Left renal pelvis (tissue), 4 donors: ENCODE data around the gene GRAMD4. TPM values are rescaled to one million over a fixed set of nuclear protein-coding genes. Genes with fewer than 3 reads are reported as not detected.

Experiments used
- DNase-seq, 4 donors: peaks; one replicate each; pipeline ENCODE4 v3.0.0-alpha.2; 2013; ENCODE audit warnings: low read depth in 4 of 4, low spot score in 3 of 4
- polyA plus RNA-seq, 4 donors: library from polyadenylated mRNA; unstranded; fragments of 120-200 nt; gene quantifications; one replicate each; pipeline ENCODE4 v1.2.1, GENCODE V29; 2013; ENCODE audit not compliant: insufficient read length in 4 of 4

GRAMD4 gene
- polyA plus RNA-seq, 4 donors: 21.8 to 25.6 (median 23.5) TPM

DNA sequence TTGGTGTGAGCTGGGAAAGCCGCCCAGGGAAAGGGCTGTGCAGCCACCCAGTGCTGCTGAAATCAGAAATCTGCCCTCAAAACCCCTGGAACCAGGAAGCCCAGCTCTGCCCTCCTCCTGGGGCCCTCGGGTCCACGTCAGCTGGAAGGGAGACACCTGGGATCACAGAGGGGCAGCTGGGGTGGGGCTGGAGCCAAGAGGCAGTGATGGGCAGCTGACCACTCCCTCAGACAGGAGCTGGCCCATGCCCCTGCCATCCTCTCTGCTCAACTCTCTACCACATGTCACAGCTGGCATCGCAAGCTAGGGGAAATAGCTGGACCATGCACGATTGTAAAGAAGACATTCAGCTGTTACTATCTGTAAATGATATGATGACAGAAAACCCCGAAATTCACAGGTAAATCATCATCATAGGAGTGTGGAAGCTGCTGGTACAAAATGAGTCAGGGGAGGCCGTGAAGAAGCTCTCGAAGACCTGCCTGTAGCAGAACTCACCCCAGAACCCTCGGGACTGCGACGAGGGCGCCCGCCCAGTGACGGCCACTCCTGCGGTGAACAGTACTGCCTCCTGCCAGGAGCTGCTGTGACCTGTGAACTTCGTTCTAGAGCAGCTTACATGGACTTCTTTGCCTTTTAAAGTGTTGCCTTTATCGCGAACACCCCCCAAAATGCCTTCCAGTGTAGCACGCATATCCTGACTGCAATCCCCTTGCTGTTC lies 62.0 kb downstream of the GRAMD4 start:
- DNase-seq: no peak

DNA sequence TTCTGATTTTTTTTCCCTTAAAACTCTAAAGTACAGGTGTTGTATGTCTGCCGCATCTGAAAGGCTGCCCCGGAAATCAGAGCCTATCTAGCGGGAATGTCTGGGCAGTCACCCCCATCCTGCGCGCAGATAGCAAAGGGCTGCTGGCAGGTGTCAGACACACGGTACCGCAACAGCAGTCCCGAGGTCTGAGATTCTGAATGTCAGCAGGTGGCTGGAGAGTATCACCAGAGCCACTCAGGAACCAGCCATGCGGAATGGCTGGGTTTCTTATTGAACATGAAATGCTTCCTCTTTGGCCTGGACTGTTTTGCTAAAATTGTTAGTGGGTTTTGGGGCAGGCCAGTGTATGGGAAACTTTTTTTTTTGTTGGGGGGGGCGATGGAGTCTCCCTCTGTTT lies 64.5 kb downstream of the GRAMD4 start:
- no peak for DNase-seq

DNA sequence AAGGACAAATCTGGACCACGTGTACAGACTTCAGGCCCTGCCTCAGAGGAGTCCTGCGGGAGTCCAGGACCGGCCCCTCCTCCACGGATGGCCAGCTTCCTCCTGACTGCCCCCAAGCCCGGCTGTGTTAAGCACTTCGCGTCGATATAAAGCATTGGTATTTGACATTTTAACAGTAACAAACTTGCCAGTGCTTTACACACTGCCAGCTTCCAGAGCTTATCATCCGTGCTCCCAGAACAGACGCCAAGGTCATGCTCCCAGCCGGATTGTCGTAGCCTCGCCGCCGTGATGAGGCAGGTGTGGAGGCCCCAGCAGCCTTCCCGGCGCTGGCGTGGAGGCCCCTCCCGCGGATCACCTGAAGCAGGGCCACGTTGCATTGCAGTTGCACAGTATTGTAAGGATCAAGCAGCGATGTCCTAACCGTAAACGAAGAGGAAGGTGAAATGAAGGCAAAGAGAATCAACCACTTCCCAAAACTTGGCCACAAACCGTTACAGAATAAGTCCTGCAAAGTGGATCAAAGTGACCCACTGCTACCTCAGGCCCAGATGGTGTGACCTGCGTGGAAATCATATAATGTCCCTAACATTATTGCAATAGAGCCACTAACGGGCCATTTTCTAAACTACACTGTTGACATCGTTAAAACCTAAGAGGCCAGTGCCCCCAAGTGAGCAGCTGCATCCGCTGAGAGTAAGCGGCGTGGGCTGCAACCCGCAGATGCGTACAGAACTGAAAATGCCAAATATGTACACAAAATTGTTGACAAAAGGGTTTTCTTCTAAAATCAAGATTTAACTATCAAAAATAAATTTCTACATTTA lies 66.2 kb downstream of the GRAMD4 start:
- DNase-seq: no peak

DNA sequence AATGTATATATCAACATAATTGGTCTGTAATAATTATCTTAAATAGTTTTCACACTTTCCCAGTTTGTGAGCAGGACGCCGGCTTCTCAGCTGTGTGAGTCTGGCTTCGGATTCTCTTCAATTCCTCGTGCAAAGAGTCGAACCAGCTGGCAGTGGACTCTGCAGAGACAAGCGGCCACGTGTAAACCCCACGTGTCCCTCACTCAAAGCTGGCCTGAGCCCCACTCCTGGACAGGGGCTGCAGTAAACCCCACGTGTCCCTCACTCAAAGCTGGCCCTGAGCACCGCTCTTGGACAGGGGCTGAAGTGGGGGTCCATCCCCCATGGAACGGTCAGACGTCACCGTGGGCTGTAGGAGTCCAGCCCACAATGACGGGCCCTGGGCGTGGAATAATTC lies 66.9 kb downstream of the GRAMD4 start:
- no peak for DNase-seq

DNA sequence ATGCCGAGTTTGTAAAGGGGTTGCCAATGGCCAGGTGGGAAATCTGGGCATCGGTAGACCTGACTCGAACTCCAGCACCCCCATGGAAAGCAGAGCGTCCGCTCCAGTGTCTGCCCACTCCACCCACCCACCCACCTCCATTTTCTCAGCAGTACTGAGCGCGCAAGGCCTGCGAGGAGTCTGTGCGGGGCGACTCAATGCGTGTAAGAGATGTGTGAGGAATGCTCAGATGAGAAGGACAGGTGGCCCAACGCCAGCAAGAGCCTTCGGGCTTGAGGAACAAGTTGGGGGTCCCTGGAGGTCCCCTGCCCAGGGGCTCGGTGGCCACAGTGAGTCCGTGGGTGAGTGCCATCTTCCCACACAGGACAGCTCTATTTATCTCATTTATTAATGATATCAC lies 67.3 kb downstream of the GRAMD4 start:
- no peak for DNase-seq

DNA sequence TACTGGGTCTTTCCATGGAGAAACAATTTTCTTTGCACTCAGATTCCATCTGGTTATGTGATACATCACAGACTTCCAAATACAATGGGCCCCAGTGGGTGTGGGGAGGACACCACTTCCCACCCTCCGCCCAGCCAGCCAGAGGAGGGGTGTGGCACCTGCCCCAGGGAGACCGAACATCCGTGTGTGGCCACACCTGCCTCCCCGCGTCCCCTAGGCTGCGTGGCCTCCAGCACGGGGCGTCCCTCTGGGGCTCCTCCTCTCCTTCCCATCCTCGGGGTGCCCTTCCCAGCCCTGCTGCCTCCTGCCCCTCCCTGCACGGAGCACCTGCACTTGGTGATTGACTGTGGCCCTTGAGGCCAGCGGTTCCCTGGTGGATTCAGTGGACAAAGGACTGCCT lies 68.8 kb downstream of the GRAMD4 start:
- DNase-seq: no peak

DNA sequence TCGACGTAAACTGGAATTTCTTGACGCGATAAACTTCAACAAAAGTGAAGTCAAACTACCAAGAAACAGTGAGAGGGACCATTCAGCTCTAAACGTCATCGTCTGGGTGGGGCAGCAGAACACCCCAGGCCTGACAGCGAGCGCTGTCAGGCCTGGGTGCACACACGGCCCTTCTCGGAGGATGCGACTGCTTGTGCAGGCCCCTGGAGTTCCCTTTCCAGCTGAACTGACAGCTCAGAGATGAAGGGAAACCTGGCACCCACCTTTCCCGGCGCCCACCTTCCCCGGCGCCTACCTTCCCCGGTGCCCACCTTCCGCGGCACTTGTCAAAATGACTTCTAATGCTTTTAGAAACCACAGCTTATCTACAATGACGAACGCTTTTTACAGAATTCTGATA lies 70.0 kb downstream of the GRAMD4 start:
- DNase-seq: no peak

DNA sequence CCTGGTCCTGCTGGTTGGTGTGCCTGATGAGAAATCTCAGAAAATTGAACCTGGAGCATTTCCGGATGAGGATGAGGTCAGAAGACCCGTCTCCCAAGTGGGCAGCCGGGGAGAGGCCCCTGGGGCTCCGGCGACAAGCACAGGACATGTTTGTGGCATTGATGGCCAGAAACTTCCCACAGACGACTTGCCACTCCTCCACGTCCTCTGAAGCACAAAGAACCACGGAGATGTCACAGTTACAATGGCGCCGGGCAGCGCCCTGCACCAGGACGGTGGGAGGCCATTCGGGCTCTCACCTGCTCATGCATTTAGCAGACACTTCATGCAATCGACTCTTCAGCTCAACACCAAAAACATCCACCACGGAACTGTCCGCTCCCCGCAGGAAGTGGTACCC lies 71.4 kb downstream of the GRAMD4 start:
- DNase-seq: no peak

DNA sequence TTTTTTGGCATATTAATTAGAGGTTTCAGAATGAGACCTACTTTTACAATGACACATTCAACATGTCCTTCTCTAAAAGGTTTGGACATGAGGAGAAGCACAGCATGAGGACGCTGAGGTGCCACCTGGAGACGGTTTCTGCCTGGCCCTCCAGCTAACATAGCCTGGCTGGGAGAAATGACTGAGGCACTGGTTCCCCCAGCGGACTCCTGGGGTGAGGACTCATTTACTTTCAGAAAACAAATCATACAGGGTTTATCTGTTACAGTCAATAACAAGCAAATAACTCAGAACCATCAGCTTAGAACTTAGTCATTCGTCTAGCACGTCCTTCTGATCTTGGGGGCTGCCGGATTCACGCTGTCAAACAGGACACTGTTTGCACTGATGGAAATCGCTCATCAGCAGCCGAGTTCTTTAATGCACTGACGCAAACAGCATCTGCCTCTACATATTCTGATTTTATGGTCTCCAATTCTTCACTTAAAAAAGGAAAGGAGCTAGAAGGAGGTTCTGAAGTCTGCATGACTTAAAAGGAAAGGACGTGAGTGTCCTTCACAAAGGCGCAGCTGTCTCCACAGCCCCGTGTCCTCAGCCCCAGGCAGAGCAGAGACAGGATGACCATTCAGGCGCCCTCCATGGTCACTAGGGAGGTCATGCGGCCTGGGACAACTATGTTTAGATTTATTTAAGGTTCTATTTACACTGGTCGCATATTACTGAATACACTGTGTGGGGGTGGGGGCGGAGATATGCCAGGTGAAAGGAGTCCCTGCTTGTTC lies 73.6 kb downstream of the GRAMD4 start:
- no peak for DNase-seq

DNA sequence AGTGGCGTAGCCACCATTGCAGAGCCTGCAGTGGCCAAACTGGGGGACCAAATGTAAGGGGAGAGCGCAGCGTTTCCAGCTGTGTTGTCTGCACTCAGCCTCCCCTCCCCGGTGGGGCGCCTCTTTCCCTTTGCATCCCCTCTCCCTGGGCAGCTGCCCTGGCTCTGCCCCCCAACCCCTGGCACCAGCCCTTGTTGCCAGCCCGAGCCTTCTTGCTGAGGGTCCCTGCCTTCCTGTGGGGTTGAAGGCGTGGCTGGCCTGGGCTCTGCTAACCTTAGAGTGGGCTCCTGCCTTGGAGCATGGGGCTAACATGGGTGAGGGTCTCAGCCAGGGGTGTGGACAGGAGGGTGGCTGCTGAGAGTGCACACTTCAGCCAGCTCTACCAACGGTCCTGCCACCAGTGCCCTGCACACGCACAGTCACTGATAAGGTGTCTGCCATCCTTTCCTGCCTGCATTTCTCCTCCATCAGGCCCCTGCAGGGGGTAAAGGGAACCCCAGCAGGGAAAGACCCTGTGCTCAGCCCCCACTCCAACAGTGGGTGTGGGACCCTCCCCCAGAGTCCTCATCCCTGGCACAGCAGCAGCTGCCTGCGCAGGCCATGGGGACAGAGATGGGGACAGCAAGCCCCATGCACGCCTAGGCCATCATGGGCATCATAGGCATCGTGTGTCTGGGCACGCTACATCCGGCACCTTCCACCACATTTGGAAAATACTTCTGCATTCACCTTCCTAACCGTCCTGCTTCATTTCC lies 74.4 kb downstream of the GRAMD4 start:
- no peak for DNase-seq

DNA sequence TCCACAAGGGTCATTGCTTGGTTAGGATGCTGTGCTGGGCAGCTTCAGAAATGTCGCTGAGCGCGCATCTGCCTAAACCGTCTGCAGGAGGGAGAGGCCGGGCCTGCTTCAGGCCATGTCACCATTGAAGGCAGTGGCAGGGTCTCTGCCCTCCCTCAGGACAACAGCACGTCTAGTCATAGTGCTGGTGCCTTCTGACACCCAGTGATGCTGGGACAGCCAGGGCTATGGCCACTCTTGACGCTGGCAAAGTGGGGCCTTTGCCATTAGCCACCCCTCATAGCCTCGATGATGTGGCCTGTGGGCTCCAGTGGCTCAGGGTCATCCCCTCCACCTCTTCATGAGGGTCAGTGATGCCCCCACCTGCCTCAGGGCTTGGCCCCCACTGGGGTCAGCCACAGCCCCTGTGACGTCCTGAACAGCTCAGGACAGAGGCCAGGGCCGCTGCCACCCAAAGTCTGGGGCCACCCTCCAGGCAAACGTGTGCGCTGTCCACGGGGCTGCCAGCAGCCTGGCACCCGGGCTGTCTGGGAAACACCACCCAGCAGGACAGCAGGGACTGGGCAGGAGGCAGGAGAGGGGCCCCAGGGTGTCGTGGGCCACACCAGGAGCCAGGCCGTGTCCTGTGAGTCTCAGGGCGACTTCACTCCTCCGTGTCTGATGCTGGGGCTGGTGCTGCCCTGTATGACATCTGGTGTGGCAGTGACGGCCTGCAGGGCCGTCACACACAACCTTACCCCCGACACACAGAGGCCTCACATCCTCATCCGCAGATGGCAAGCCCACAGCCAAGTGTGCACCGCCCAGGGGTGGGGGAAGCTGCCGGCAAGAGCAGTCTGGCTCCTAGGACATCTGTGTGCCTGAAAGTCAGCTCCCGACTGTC lies 75.4 kb downstream of the GRAMD4 start:
- no peak for DNase-seq

DNA sequence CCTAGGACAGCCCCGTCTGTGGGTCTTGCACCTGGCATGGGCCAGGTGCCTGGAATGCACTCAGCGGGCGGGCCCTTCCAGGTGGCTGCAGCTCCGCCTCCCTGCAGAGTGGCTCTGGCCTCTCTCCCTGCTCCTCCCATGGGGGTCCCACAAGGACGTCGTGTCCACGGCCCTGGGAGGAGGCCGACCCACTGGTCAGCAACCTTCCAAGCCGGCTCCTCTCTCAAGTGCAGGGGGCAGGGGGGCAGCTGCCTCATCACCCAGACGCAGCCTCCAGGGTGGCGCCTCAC lies 76.0 kb downstream of the GRAMD4 start:
- no peak for DNase-seq

DNA sequence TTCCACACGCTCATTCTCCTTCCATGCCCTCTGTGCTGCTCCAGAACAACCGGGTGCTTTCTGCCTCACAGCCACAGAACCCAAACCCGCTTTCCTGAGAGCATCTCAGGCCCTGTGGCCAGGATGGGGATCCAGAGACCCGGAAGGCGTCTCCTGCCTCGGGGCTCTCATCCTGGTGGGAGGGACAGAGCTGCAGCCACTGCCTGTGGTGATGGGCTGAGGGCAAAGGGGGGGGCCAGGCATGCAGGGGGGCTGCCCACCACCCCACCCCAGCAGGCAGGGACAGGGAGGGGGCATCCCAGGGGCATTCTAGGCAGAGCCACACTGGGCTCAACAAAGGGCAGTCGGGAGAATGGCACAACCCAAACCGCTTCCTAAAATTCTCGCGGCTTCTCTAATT lies 76.4 kb downstream of the GRAMD4 start:
- no peak for DNase-seq

DNA sequence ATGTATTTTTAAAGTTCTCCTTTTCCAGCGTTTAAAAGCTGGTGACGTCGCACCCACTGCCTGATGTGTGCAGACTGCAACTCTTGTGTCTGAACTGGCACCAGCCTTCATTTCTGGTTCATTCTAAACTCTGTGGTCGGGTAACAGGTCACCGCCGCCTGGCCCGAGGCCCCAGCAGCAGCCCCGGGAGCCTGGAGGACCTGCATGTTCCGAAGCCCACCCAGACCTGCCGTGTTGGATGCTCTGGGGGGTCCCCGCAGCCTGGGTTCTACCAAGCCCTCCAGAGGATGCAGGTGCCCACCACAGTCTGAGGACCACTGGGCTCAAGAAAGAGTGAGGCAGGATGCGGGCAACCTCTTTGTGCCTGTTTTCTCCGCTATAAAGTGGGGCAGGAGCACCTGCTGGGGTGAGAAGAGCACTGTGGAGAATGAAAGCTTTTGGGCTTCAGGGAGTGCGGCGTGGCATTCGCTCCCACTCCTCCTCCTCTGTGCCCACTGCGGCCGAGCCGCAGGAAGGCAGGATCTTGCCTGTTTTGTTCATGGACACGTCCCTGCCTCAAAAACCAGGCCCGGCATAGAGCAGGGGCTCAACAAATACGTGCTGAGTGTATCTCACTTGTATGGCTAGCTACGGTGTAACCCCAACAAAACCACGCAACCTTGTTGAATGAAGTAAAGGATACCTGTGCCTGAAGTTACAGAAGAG lies 77.8 kb downstream of the GRAMD4 start:
- no peak for DNase-seq

DNA sequence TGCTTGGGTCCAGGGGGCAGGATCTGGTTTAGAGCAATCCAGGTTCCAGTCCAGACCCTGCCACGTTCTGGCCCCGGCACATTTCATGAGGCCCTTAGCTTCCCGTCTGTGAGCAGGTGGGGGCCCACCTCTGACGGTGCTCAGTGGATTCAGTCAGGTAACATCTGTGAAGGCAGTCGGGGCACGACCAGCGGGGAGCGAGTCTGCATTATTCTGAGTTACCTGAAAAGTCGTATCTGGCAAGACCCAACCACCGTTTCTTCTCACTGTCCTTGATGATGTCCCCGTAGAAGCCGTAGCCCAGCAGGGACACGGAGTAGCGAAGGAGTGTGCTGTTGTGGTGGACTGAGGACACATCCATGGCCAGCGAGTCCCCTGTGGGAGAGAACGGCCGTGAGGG lies 78.9 kb downstream of the GRAMD4 start:
- no peak for DNase-seq

DNA sequence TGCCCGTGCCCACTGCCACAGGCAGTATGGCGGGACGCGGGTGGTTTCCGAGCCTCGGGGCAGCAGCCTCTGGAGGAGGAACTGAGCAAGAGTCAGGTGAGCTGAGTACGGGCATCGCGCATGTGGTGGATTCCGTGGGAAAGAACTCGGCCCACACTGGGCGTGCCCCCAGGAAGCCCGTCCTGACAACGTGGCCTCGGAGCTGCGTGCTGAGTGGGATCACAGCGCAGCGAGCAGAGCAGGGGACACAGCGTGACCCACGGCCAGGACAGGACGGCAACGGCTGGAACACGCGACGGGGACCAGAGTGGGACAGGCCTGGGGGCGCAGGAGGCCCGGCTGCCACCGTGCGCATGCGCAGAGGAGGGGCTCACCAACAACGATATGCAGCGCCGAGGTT lies 81.1 kb downstream of the GRAMD4 start:
- DNase-seq: no peak

DNA sequence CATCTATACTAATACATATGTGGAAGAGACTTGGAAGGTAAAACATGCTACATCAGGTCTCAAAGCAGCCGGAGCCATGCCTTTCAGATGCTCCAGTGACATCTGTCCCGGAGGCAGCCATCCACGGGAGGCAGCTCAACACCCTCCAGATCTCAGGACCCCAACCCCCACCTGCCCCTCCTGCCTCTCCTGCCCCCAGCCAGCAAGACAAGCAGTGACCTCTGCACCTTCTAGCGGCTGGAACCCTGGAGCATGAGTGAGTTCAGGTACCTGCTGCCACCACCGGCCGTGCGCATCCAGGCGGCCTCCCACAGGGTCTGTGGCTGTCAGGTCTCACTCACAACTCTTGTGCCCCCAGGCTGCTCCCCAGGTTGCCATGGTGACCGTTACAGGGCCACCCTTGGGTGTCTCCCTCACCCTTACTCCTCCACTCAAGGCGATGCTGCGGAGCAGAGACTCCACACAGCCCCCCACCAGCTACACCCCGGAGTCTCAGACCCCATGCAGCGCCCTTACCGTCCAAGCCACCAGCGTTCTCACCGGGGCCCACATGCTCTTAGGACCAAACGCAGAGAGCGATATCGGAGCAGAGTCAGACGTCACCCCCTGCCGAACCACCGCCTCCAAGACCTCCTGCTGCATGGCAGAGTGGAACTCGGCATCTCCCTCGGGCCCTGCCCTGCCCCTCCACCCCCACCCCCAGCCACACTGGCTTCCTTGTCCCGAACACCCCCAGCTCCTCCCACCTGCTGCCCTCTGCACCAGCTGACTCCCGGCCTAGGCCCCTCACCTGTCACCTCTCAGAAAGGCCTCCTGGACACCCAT lies 83.2 kb downstream of the GRAMD4 start:
- no peak for DNase-seq

DNA sequence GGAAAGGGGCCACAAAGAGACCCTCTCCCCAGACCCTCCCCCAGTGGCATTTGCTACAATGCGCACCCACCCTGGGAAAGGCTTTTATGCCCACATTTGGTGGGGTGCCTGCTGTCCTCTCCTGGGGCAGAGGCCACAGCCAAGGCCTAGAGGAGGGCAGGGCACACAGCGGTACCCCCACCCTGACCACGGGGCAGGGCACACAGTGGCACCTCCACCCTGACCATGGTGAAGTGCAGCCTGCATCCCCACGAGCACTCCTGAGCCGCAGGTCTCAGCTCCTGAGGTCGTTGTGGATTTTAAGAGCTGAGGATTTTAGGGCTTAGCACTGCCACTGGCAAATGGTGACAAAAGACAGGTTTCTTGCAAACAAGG lies 83.8 kb downstream of the GRAMD4 start:
- DNase-seq: no peak

DNA sequence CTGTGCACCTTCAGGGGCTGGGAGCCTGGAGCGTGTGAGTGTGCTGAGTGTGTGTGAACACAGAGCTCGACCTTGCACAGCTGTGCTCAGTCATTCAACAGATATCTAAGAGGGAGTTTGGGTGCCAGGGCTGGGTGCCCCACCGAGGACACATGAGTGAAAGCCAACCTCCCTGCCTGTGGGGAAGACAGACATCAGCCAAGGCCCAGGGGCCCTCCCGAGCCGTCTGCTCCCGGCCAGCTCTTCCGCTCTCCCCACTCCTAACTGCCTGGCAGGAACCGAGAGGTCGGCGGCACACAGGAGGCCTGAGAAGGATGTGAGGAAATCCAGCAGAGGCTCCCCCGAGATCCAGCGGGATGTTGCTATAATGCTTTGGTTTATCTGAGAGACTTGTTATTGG lies 85.9 kb downstream of the GRAMD4 start:
- no peak for DNase-seq
